Ramos (cell line): ENCODE data around the gene PRKAB2.
"Not testable (repeated sequence)": the region's sequence is repeated elsewhere in the genome, so short reads cannot be mapped to it uniquely, and the experiment has no call there.

ENCODE experiments used
- in situ Hi-C: fragments of 300-500 bp; cut with MboI; formaldehyde crosslinking; loops from one replicate; pipeline ENCODE4 v1.14.3; 2022; ENCODE audit warnings: low sequenced_read_pairs; ENCODE audit not compliant: unreplicated experiment

PRKAB2 gene, protein sequence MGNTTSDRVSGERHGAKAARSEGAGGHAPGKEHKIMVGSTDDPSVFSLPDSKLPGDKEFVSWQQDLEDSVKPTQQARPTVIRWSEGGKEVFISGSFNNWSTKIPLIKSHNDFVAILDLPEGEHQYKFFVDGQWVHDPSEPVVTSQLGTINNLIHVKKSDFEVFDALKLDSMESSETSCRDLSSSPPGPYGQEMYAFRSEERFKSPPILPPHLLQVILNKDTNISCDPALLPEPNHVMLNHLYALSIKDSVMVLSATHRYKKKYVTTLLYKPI

GRCh38 chr1:147172168-147173016 lies at the start of gene PRKAB2:
TSS of gene PRKAB2 (minus strand) at chr1:147172470. CDS start at chr1:147172144, 326 bp downstream.
- in situ Hi-C loops = no loop called here

- in situ Hi-C loops = no loop called here
These were observed 46.3 kb upstream of the PRKAB2 start for GRCh38 chr1:147218606-147219005.

DNA sequence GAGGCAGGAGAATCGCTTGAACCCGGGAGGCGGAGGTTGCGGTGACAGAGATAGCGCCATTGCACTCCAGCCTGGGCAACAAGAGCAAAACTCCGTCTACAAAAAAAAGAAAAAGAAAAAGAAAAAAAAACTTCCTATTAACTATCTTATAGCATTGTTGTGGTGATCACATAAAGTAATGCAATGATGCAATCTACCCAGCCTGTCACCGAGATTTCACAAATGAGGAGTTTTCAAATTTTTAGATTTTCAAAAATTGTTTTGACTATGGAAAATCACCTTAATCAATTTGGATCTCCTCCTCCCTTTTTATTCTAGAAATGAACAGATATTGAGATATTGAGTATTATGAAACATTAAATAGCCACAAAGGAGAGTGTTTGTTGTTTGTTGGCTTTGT lies 44.9 kb upstream of the PRKAB2 start:
- in situ Hi-C loops = no loop called here

DNA sequence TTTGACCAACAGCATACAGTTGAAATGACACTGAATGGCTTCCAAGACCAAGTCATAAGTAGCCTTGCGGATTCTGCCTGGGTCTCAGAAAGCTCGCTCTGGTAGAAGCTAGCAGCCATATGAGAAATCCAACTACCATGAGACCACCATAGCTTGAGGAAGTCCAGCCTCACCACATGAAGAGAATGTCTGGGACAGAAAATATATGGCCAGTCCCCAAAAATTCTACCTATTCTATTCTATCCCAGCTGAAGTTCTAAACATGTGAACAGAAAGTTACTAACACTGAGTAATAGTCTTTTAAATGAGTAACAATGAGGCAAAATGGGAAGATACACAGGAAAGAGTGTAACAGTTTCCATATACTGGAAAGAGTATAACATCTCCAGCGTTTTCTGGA lies 43.9 kb upstream of the PRKAB2 start:
- in situ Hi-C loops = no loop called here

- in situ Hi-C loops = no loop called here
These were observed 43.3 kb upstream of the PRKAB2 start for GRCh38 chr1:147215540-147215916.

DNA sequence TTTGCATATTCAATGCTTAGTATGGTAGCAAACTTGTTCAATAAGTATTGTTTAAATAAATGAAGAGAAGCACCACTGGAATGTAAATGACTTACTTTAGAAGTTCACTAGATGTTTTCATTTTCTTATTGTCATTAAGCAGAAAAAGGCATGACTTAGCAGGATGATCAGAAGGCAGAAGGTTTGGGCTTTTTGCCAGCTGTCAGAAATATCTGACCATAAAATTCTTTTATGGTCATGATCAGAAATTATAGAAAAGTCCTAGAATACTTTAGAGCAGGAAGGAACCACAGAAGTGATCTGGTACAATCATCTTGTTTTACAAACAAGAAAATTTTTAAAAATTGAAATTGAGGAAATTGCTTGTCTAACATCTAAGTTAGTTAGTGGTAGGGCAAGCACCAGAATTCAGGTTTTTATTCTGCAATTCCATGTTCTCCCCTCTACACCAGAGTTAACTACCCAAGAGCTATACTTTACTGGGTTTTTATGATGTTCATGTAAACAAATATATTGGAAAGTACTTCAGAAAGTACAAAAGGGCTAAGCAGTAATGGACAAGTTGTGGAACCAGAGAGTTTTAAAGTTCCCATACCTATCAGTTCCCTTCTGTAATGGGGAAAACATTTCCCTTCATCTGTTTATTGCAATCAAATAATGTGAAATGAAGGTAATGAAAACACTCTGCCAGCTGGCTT lies 42.7 kb upstream of the PRKAB2 start:
- in situ Hi-C loops = no loop called here

- in situ Hi-C loops = no loop called here
These were observed 42.1 kb upstream of the PRKAB2 start for GRCh38 chr1:147214325-147214724.

GRCh38 chr1:147213271-147213670 lies 41.0 kb upstream of the PRKAB2 start:
- in situ Hi-C loops = no loop called here

GRCh38 chr1:147211577-147211976 lies 39.3 kb upstream of the PRKAB2 start:
- in situ Hi-C loops = no loop called here

GRCh38 chr1:147210987-147211386 lies 38.7 kb upstream of the PRKAB2 start:
- in situ Hi-C loops = no loop called here

DNA sequence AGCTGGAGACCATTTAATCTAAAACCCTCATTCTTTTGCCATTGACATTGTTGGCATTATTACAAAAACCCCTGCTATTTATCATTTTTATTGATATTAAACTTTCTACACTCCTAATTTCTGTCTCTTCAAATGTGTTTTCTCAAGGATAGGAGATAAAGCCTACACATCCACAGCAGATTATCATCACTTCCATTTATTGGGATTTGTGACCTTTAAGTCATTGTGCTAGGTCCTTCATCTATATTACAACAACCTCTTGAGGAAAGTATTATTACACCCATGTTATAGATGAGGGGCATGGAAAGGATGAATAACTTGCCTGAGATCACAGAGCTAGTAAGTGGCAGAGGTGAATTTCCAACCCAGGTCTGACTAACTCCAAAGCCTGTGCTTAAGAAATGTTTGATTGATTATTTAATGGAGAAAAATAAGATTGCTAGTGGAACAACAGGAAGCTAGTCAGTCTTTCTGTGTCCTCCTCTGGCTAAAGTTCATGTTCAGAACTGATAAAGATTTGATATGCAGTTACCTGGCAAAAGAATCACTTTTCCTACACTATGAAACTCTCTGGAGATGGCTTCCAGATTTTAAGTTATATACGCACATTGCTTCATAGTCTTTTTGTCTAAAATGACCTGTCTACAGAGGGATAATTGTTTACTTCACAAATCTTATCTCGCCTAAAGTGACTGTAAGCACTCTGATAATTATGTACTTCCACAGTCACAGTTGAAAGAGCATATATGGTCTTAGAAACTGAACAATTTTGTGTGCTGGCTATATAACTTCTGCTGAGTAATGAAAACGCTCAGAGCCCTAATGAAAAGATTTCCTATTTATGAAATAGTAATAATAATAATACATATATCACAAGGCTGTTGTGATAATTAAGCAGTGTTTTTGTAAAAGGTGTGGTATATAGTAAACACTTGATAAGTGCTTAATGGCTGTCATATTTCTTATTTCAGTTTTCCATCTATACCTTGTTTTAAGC lies 37.9 kb upstream of the PRKAB2 start:
- in situ Hi-C loops = no loop called here

DNA sequence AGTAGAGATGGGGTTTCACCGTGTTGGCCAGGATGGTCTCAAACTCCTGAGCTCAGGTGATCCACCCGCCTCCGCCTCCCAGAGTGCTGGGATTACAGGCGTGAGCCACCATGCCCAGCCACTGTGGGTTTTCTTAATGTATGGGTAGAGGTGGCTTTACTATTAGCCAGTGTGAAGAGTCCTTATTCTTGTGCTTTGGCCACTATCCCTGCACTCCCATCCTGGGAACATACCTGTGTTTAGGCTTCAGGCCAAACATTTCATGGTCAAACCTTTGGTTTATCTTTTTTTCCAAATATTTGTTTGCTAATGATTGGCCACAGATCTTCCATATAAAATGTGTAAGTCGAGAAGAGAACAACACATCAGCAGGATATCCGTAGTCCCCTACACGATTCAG lies 36.3 kb upstream of the PRKAB2 start:
- in situ Hi-C loops = no loop called here

DNA sequence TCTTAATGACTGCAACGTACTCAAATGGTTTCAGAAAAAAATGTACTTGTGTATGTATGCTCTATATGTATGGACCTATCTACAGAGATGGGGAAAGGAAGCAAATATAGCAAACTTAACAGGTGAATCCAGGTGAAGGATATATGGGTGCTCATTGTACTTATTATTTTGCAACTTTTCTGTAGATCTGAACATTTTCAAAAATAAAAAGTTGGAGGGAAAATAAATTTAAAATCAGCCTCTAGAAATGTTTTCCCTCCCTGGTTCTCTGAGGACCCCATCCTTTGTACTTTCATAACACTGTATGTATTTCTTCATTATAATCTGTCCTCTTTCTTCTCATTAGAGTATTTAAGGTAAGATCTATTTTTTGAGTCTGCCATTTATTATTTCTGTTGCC lies 34.9 kb upstream of the PRKAB2 start:
- in situ Hi-C loops = no loop called here

GRCh38 chr1:147204080-147204479 lies 31.8 kb upstream of the PRKAB2 start:
- in situ Hi-C loops = no loop called here

DNA sequence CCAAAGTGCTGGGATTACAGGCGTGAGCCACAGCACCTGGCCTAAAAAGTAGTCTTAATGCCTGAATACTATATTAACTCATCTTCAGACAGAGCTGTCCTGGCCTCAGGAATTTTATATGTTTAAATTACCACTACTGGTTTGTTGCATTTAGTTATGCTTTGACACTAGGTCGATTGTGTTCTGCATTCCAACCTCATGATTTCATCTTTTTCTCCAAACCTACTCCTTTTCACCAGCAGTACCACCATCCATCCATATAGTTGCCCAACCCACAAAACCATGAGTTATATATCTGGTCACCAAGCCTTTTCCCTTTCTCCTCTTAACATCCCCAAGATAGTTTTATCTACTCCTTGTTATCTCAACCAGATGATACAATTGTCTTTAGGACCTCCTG lies 30.3 kb upstream of the PRKAB2 start:
- in situ Hi-C loops = no loop called here

- in situ Hi-C loops = no loop called here
These were observed 29.5 kb upstream of the PRKAB2 start for GRCh38 chr1:147201786-147202185.

GRCh38 chr1:147201276-147201675 lies 29.0 kb upstream of the PRKAB2 start:
- in situ Hi-C loops = no loop called here

DNA sequence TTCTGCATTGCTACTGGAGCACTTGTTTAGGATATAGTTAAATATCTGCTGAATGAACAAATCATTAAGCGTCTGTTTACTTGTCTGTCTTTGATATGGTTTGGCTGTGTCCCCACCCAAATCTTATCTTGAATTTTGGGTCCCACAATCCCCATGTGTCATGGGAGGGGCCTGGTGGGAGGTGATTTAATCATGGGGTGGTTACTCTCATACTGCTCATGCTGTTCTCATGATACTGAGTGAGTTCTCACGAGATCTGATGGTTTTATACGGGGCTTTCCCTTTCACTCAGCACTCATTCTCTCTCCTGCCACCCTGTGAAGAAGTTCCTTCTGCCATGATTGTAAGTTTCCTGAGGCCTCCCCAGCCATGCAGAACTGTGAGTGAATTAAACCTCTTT lies 25.1 kb upstream of the PRKAB2 start:
- in situ Hi-C loops = not testable (repeated sequence)

DNA sequence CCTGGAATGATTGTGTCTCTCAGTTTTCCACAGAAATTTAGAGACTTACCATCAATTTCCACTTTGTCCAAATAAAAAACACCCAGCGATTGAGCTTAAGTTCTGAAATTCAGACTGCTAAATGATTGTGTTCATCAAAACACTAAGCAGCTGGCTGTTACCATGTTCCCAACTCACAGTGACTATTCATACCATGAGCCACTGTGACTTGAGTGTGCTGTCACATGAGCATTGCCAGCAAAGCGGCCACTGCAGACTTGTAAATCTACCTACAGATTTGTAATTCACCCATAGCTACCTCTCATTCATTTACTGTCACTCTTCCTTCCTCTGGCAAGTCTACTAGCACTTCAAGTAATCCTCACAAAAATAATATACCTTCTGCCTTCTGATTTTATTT lies 17.2 kb upstream of the PRKAB2 start:
- in situ Hi-C loops = no loop called here

- in situ Hi-C loops = no loop called here
These were observed 13.2 kb upstream of the PRKAB2 start for GRCh38 chr1:147185432-147185831.
